ENCODE data around the gene SUPT3H.

The SUPT3H gene

GRCh38 chr6:45118754-45119153 is 259.0 kb downstream of the SUPT3H start:
- DNase-seq (ENCODE audit: low read depth, low spot score) = no peak

GRCh38 chr6:45116714-45117410 is 260.9 kb downstream of the SUPT3H start:
- no peak for DNase-seq (ENCODE audit: low read depth, low spot score)

DNA sequence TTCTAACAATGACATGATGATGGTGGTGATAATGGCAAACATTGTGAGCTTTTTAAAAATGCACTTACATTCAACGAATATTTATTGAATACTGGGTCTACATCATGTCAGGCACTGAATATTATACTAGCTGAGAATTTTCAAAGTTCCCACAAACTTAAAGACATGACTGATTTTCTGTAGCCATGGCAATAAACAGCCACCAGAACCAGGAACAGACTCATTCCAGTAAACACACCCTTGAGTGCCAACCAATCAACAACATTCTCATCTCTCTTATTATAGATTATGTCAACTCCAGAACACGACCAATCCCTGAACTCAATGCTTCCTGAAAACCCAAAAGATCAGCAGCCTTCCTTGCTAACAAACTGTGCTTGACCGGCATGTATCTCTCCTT is 262.0 kb downstream of the SUPT3H start:
- DNase-seq (ENCODE audit: low read depth, low spot score) = no peak

GRCh38 chr6:45112711-45113110 is 265.0 kb downstream of the SUPT3H start:
- no peak for DNase-seq (ENCODE audit: low read depth, low spot score)

DNA sequence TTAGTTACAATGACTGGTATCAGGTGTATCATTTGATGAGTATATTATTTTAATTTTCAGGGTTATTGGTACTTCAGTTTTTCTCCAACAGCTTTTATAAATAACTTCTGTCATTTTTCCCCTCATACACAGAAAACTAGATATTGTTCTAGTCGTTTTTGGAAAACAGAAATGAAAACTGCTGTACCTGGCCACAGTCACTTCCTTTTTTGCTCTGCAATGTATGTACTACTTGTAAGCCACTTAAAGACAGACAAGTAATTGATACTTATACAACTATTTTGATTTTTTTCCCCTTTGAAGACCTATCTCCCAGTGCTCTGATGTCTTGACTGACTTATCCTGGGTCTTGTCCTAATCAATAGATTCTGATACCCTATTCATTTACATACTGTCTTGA is 268.2 kb downstream of the SUPT3H start:
- DNase-seq (ENCODE audit: low read depth, low spot score) = no peak

- no peak for DNase-seq (ENCODE audit: low read depth, low spot score)
Measured at GRCh38 chr6:45105170-45105820, 272.4 kb downstream of the SUPT3H start.

DNA sequence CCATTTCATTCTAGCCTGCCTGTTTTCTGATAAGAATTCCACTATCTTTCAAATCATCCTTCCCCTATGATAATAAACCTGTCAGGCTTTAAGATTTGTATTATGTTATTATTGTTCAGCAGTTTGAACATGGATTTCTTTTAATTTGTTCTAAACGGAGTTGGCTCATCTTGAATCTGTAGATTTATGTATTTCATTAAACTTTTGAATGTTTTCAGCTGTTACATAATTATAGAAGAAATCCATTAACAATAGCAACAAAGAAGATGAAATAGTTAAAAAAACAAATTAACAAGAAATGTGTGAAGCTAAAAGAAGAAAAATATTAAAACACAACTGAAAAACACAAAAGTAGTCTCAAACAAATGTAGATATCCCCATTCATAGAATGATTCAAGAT is 273.3 kb downstream of the SUPT3H start:
- no peak for DNase-seq (ENCODE audit: low read depth, low spot score)

DNA sequence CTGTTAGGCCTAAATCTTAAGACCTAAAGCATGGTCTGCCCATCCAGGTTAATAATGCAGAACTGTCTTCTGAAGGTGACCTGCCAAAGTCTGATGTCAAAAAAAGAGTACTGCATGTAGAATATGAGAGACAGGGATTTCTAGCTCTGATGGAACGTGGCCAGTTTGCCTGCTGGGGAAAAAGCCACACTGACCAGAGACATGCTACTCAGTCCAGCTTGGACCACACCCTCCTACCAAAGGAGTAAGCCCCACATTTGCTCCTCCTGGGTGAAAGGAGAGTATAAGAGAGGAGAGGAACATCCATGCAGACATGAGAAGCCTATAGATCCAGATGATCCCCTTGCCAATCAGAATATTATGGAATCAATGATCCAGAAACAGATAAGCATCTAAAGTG is 279.5 kb downstream of the SUPT3H start:
- no peak for DNase-seq (ENCODE audit: low read depth, low spot score)

DNA sequence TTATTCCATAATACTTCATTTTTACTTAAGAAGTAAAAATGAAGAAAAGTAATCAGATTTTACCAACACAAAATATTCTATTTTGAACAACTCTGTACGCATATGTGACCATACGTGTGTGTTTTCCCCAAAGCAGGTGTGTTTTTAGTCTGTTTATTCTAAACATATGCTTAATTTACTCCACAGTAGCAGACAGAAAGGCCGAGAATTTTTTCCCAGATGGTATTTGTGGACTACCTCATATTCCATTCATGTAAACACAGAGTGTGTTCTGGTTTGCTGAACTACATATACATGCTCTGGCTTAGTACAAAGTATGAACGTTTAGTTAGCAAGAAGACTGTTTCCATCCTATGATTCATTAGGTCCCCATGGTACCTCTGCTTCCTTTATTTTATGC is 282.9 kb downstream of the SUPT3H start:
- DNase-seq (ENCODE audit: low read depth, low spot score) = no peak

GRCh38 chr6:45092135-45092534 is 285.6 kb downstream of the SUPT3H start:
- DNase-seq (ENCODE audit: low read depth, low spot score) = no peak

DNA sequence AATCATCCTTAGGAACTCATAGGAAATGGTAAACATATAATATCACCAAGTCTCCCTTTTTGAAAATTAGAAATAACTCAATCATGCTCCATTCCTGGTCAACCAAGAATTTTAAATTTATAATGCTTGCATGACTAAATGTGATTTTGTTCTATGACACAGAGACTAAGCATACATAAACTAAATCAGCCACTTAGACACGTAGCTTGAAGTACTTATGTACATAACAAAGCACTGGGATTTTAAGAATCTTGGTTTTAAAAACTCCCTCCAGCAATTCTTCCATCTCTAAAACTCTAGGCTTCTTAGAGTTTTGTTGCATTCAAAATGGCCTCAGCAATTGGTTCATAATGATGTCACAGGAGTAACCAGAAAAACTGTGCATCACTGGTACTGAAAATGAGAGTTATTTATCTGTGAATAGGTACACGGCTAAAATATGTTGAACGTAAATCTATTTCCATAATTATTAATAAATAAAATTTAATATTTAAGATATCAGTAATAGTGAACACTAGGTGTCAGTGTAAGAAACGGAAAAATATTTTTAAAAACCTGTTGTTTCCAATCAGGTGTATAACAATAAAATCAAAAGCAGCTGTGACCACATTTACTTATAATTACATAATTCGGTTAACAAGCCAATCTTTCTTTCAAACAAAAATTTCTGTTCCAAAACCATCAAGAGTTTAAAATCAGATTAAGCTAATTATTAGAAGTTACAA is 291.2 kb downstream of the SUPT3H start:
- DNase-seq (ENCODE audit: low read depth, low spot score) = no peak

DNA sequence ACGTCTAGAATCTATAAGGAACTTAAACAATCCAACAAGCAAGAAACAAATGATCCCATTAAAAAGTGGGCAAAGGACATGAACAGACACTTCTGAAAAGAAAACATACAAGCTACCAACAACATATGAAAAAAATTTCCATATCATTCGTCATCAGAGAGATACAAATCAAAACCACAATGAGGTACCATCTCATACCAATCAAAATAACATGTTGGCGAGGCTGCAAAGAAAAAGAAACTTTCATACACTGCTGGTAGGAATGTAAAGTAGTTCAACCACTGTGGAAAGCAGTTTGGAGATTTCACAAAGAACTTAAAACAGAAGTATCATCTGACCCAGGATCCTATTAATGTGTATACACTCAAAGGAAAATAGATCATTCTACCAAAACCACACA is 293.5 kb downstream of the SUPT3H start:
- DNase-seq (ENCODE audit: low read depth, low spot score) = no peak

DNA sequence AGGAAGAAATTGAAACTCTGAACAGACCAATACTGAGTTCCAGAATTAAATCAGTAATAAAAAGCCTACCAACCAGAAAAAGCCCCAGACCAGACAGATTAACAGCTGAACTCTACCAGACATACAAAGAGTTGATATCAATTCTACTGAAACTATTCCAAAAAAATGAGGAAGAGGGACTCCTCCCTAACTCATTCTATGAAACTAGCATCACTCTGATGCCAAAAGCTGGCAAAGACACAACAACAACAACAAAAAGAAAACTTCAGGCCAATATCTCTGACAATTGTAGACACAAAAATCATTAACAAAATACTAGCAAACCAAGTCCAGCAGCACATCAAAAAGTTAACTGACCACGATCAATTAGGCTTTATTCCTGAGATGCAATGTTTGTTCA is 295.6 kb downstream of the SUPT3H start:
- DNase-seq (ENCODE audit: low read depth, low spot score) = no peak

DNA sequence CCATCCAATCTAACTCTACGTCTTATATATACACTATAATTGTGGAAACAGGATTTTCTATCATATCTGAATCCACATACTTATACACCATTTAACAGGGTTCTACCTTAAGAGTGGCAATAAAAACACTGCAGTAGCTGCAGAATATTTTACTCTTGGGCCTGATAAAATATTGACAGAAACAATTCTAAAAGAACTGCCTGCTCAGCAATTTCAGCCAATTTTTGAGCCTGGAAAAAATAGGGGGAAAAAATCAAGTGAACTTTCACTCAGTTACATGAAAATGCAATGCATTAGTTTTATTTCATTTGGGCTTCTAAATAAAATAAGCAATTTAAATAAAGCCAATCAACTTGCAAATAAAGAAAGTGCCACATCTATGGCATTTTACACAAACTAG is 296.1 kb downstream of the SUPT3H start:
- DNase-seq (ENCODE audit: low read depth, low spot score) = no peak

GRCh38 chr6:45078432-45078831 is 299.3 kb downstream of the SUPT3H start:
- no peak for DNase-seq (ENCODE audit: low read depth, low spot score)

GRCh38 chr6:45076217-45076930 is 301.4 kb downstream of the SUPT3H start:
- DNase-seq (ENCODE audit: low read depth, low spot score) = no peak

GRCh38 chr6:45075246-45075645 is 302.5 kb downstream of the SUPT3H start:
- DNase-seq (ENCODE audit: low read depth, low spot score) = no peak

DNA sequence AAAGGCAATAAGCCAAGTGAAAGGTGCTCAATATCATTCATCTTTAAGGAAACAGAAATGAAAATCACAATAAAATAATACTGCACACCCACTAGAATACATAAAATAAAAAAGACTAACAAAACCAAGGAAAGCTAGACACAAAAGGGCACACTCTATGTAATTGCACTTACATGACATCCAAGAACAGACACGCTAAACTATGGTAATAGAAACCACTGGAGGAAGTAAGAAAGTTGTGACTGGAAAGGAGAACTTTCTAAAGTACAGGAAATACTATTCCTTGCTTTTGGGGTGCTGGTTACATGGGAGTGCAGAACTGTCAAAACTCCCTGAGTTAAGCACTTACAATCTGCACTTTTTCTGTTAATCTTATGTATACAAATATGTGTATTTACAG is 303.3 kb downstream of the SUPT3H start:
- DNase-seq (ENCODE audit: low read depth, low spot score) = no peak

DNA sequence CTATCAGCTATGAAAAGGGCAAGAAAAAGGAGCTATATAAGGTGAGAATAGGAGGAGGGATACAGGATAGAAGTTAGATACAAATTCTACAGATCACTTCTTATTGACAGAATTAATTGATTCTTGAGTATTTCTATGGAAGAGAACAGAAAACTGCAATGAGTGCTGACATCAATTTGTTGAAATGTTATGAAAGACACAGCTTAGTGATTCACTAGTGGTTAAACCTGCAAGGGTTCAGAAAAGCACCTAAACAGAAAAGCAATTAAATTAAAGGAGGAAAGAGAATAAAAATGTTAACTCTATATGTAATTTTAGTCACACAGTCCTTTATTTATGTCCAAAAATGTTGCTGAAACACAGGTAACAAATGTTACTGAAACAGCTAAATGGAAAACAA is 304.0 kb downstream of the SUPT3H start:
- no peak for DNase-seq (ENCODE audit: low read depth, low spot score)

- DNase-seq (ENCODE audit: low read depth, low spot score) = no peak
Measured at GRCh38 chr6:45072673-45073072, 305.1 kb downstream of the SUPT3H start.

- DNase-seq (ENCODE audit: low read depth, low spot score) = no peak
Measured at GRCh38 chr6:45072016-45072415, 305.7 kb downstream of the SUPT3H start.

DNA sequence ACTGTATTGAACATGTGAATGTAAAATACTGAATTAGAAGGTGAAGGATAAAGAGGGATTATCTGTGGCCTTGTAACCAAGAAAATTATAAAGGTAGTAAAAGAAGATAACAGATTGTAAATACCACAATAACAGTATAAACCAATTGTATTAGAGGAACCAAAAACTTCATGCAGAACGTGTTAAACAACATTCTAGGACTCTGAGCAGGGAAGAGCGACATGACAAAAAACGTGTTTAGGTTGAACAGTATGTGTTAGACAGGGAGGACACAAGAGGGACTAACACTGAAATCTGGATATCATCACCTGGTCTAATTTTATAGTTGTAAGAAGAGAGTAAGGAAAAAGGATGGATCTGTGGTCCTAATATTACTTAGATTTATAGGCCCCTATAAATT is 308.6 kb downstream of the SUPT3H start:
- DNase-seq (ENCODE audit: low read depth, low spot score) = no peak

All from activated CD4-positive, CD25-positive, alpha-beta regulatory T cell treated with anti-CD3 and anti-CD28 coated beads, Interleukin-2, amount 50 U/mL, for 16 hours (primary cell).